Colonic mucosa (tissue), 4 donors: ENCODE results near the gene LTA. TPM values are rescaled to one million over a fixed set of nuclear protein-coding genes. Genes with fewer than 3 reads are reported as not detected.

ENCODE experiments used
- DNase-seq: peaks from one replicate; pipeline ENCODE4 v3.0.0-alpha.2; 2020
- H3K27ac ChIP-seq: fragments of 200-600 bp; one replicate; pipeline ENCODE4 v1.8.0; 2021
- H3K27me3 ChIP-seq: fragments of 200-600 bp; one replicate; pipeline ENCODE4 v1.8.0; 2021
- H3K36me3 ChIP-seq: fragments of 200-600 bp; one replicate; pipeline ENCODE4 v1.8.0; 2021
- H3K4me1 ChIP-seq: fragments of 200-600 bp; one replicate; pipeline ENCODE4 v1.8.0; 2021; ENCODE audit warnings: mild to moderate bottlenecking
- H3K4me3 ChIP-seq: fragments of 200-600 bp; one replicate; pipeline ENCODE4 v1.8.0; 2021
- H3K9ac ChIP-seq, 2 donors: one replicate each; pipeline ENCODE4 v1.7.0; 2013; ENCODE audit warnings: control low read depth in 2 of 2, low read depth in 2 of 2, low read length in 2 of 2
- H3K9me3 ChIP-seq: fragments of 200-600 bp; one replicate; pipeline ENCODE4 v1.8.0; 2021
- CTCF ChIP-seq: fragments of 200-600 bp; IDR thresholded peaks from one replicate; pipeline ENCODE4 v1.8.0; 2022; ENCODE audit warnings: antibody characterized with exemption, mild to moderate bottlenecking
- intact Hi-C: fragments of 100-400 bp; cut with DNase I; formaldehyde crosslinking; loops from one replicate; pipeline ENCODE4 v1.14.1; 2022
- total RNA-seq, 2 donors: library from RNA; stranded (reverse); fragmentation: NEBNext Ultra II Directional in 1 of 2; extraction: Animal tissue kit (Norgen Biotek cat#: 25700) in 1 of 2; gene quantifications; one replicate each; pipeline ENCODE4 v1.2.1, GENCODE V29; 2021
- donor health status: healthy.
- donor health status: DM: no; HTN: no; CAD: no.
- donor health status: DM: no; HTN: no; CAD: no.

The LTA gene
- total RNA-seq, 2 donors from 2014 or later, result 0.35 to 2.4 TPM

- intact Hi-C loops, result no loop called here
- no peak overlapping the region for H3K4me3 ChIP-seq
- TF ChIP-seq CTCF, result no peak
- no peaks in the 10 kb centered on the region for H3K9me3 ChIP-seq
- no peak overlapping the region for H3K9ac ChIP-seq
- H3K27me3 ChIP-seq, result no peaks in the 10 kb centered on the region
- H3K27ac ChIP-seq, result no peak overlapping the region
- H3K4me1 ChIP-seq, result no peaks in the 10 kb centered on the region
- DNase-seq, result no peak
- no peaks in the 10 kb centered on the region for H3K36me3 ChIP-seq
Observed at GRCh38 chr6:31556307-31556706, 15.8 kb upstream of the LTA start.

GRCh38 chr6:31557443-31558317, 14.4 kb upstream of the LTA start:
- H3K9me3 ChIP-seq, result no peaks in the 10 kb centered on the region
- no peak overlapping the region for H3K4me3 ChIP-seq
- DNase-seq, result no peak
- peak overlapping the region; percentile 36 for H3K27ac ChIP-seq
- no peaks in the 10 kb centered on the region for H3K27me3 ChIP-seq
- intact Hi-C loops, result no loop called here
- no peaks in the 10 kb centered on the region for H3K4me1 ChIP-seq
- H3K9ac ChIP-seq, result no peak overlapping the region
- H3K36me3 ChIP-seq, result no peaks in the 10 kb centered on the region
- no peak for TF ChIP-seq CTCF

GRCh38 chr6:31558318-31558625, 13.8 kb upstream of the LTA start:
- H3K27ac ChIP-seq, result peak overlapping the region; percentile 36
- H3K4me3 ChIP-seq, result no peak overlapping the region
- no peak for DNase-seq
- H3K27me3 ChIP-seq, result no peaks in the 10 kb centered on the region
- TF ChIP-seq CTCF, result no peak
- H3K36me3 ChIP-seq, result no peaks in the 10 kb centered on the region
- H3K9ac ChIP-seq, result no peak overlapping the region
- H3K4me1 ChIP-seq, result no peaks in the 10 kb centered on the region
- no peaks in the 10 kb centered on the region for H3K9me3 ChIP-seq
- intact Hi-C loops, result no loop called here

- no peak for TF ChIP-seq CTCF
- no peaks in the 10 kb centered on the region for H3K27me3 ChIP-seq
Observed at GRCh38 chr6:31558631-31559500, 13.2 kb upstream of the LTA start.

GRCh38 chr6:31559606-31559957, 12.5 kb upstream of the LTA start:
- Histone ChIP-seq H3K4me3 (no peak overlapping the region), H3K27me3 (no peaks in the 10 kb centered on the region), H3K9me3 (no peaks in the 10 kb centered on the region), H3K36me3 (no peaks in the 10 kb centered on the region), H3K9ac (peak overlapping the region in 1 of 2 donors; percentile 44), H3K27ac (peak overlapping the region; percentile 36), H3K4me1 (no peaks in the 10 kb centered on the region)
- DNase-seq, result no peak
- intact Hi-C loops, result no loop called here
- TF ChIP-seq CTCF, result no peak

More at GRCh38 chr6:31558631-31559500, 13.2 kb upstream of the LTA start:
- Histone ChIP-seq H3K9me3 (no peaks in the 10 kb centered on the region), H3K36me3 (no peaks in the 10 kb centered on the region), H3K4me1 (no peaks in the 10 kb centered on the region), H3K4me3 (no peak overlapping the region), H3K27ac (peak overlapping the region; percentile 36), H3K9ac (peak overlapping the region in 1 of 2 donors; percentile 44)
- no peak for DNase-seq
- intact Hi-C loops, result no loop called here
